ENCODE data around the gene RNF40. TPM values are rescaled to one million over a fixed set of nuclear protein-coding genes. Genes with fewer than 3 reads are reported as not detected.

Gene RNF40
- 50.6 TPM for total RNA-seq

DNA sequence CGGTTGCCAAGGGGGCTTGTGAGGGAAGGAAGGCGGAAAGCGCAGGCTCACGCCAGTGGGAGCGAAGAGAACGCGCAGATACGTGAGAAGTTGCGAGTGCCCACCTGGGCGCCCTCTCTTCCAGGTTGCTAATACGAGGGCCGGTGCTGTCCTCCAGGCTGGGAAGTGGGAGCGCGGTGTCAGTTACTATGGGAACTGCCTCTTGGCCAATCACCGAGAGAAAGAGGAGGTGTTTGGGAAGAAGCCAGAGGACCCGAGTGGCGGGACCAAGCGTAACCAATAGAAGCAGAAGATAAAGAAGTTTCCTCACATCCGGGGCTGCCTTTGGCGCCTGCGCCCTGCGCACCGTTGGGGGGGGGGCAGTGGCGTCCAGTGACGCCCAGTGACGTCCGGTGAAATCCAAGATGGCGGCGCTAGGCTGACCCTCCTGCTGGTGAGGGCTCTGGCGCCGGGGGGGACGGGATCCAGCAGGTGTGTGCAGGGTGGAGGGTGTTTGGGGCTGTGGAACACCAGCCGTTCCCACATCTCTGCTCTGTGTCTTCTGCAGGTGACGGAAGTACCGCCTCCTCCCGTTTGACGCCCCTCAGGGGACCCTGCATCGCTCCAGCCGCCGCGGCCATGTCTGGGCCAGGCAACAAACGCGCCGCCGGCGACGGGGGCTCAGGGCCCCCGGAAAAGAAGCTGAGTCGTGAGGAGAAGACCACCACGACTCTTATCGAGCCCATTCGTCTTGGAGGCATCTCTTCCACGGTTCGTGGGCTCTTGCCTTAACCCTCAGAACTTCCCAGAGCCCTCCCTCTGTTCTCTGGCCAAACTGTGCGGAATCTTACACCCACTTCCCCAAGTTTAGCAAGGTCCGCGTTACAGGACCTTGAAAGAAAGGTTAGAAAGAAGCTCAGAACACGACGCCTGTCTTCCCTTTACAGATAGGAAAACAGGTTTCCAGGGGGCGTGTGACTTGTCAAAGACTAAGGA is at the start of gene RNF40, which contains the start of gene CFAP119:
TSS of gene RNF40 (plus strand) at position 395 of the 975 bp plus-strand sequence. CDS start at position 619, 224 bp downstream.
TSS of gene CFAP119 (minus strand) at position 135 of the 975 bp plus-strand sequence. CDS start 314 bp downstream, outside the sequence.
- H3K9ac ChIP-seq (ENCODE audit: low read depth in 1 of 3, low read length in 3 of 3), result peak within 1 kb of the TSS; percentile 94 to 97 (median 97)

GRCh38 chr16:30715750-30716445 is 46.2 kb upstream of the RNF40 start:
- Histone ChIP-seq H3K9ac (ENCODE audit: low read depth in 1 of 3, low read length in 3 of 3) (no peak overlapping the region), H3K27me3 (ENCODE audit: control insufficient read depth in 3 of 3, insufficient read depth in 3 of 3, low read length in 3 of 3) (no peaks in the 10 kb centered on the region), H3K4me3 (ENCODE audit: low read length in 3 of 3) (no peak overlapping the region), H3K36me3 (ENCODE audit: control insufficient read depth in 3 of 3, insufficient read depth in 3 of 3, low read length in 3 of 3) (peaks cover 74 to 76% (median 75%) of the 10 kb centered on the region in 3 donors), H3K9me3 (ENCODE audit: control insufficient read depth in 3 of 3, low read length in 3 of 3) (no peaks in the 10 kb centered on the region), H3K4me1 (ENCODE audit: control insufficient read depth in 3 of 3, insufficient read depth in 3 of 3, low read length in 3 of 3) (no peaks in the 10 kb centered on the region), H3K27ac (ENCODE audit: low read depth, low read length) (no peak overlapping the region)

More for the DNA sequence above, at the start of gene RNF40, which contains the start of gene CFAP119:
- Histone ChIP-seq H3K4me1 (ENCODE audit: control insufficient read depth in 3 of 3, insufficient read depth in 3 of 3, low read length in 3 of 3) (peaks cover 29 to 40% (median 35%) of the 10 kb centered on the region in 3 donors), H3K9me3 (ENCODE audit: control insufficient read depth in 3 of 3, low read length in 3 of 3) (no peaks in the 10 kb centered on the region), H3K4me3 (ENCODE audit: low read length in 3 of 3) (peak within 1 kb of the TSS; percentile 86 to 97 (median 93)), H3K36me3 (ENCODE audit: control insufficient read depth in 3 of 3, insufficient read depth in 3 of 3, low read length in 3 of 3) (peaks cover 43 to 48% (median 44%) of the 10 kb centered on the region in 3 donors), H3K27ac (ENCODE audit: low read depth, low read length) (peak within 1 kb of the TSS; percentile 94), H3K27me3 (ENCODE audit: control insufficient read depth in 3 of 3, insufficient read depth in 3 of 3, low read length in 3 of 3) (no peaks in the 10 kb centered on the region)

GRCh38 chr16:30720086-30720485 is 42.0 kb upstream of the RNF40 start:
- Histone ChIP-seq H3K4me3 (ENCODE audit: low read length in 3 of 3) (no peak overlapping the region), H3K9ac (ENCODE audit: low read depth in 1 of 3, low read length in 3 of 3) (no peak overlapping the region), H3K27me3 (ENCODE audit: control insufficient read depth in 3 of 3, insufficient read depth in 3 of 3, low read length in 3 of 3) (no peaks in the 10 kb centered on the region), H3K9me3 (ENCODE audit: control insufficient read depth in 3 of 3, low read length in 3 of 3) (no peaks in the 10 kb centered on the region), H3K27ac (ENCODE audit: low read depth, low read length) (no peak overlapping the region), H3K4me1 (ENCODE audit: control insufficient read depth in 3 of 3, insufficient read depth in 3 of 3, low read length in 3 of 3) (no peaks in the 10 kb centered on the region), H3K36me3 (ENCODE audit: control insufficient read depth in 3 of 3, insufficient read depth in 3 of 3, low read length in 3 of 3) (peaks cover 77 to 82% (median 82%) of the 10 kb centered on the region in 3 donors)

DNA sequence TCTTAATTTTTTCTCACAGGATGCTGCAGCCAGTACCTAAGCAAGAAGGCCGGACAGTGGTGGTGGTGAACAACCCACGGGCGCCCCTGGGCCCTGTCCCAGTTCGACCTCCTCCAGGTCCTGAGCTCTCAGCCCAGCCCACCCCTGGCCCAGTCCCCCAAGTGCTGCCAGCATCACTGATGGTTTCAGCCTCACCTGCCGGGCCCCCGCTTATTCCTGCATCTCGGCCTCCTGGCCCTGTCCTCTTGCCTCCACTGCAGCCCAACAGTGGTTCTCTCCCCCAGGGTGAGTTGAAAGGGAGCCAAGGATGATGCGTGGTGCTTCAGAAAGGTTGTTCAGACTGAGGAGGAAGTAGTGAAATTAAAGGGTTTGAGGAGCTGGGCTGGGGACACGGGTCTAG is 41.4 kb upstream of the RNF40 start:
- Histone ChIP-seq H3K4me1 (ENCODE audit: control insufficient read depth in 3 of 3, insufficient read depth in 3 of 3, low read length in 3 of 3) (no peaks in the 10 kb centered on the region), H3K27ac (ENCODE audit: low read depth, low read length) (no peak overlapping the region), H3K36me3 (ENCODE audit: control insufficient read depth in 3 of 3, insufficient read depth in 3 of 3, low read length in 3 of 3) (peaks cover 78 to 83% (median 80%) of the 10 kb centered on the region in 3 donors), H3K4me3 (ENCODE audit: low read length in 3 of 3) (no peak overlapping the region), H3K9me3 (ENCODE audit: control insufficient read depth in 3 of 3, low read length in 3 of 3) (no peaks in the 10 kb centered on the region), H3K9ac (ENCODE audit: low read depth in 1 of 3, low read length in 3 of 3) (no peak overlapping the region), H3K27me3 (ENCODE audit: control insufficient read depth in 3 of 3, insufficient read depth in 3 of 3, low read length in 3 of 3) (no peaks in the 10 kb centered on the region)

GRCh38 chr16:30721167-30721566 is 41.0 kb upstream of the RNF40 start:
- no peaks in the 10 kb centered on the region for H3K4me1 ChIP-seq (ENCODE audit: control insufficient read depth in 3 of 3, insufficient read depth in 3 of 3, low read length in 3 of 3)
- H3K4me3 ChIP-seq (ENCODE audit: low read length in 3 of 3), result no peak overlapping the region
- peaks cover 76 to 78% (median 78%) of the 10 kb centered on the region in 3 donors for H3K36me3 ChIP-seq (ENCODE audit: control insufficient read depth in 3 of 3, insufficient read depth in 3 of 3, low read length in 3 of 3)
- H3K27ac ChIP-seq (ENCODE audit: low read depth, low read length), result no peak overlapping the region
- H3K9ac ChIP-seq (ENCODE audit: low read depth in 1 of 3, low read length in 3 of 3), result no peak overlapping the region
- H3K27me3 ChIP-seq (ENCODE audit: control insufficient read depth in 3 of 3, insufficient read depth in 3 of 3, low read length in 3 of 3), result no peaks in the 10 kb centered on the region
- no peaks in the 10 kb centered on the region for H3K9me3 ChIP-seq (ENCODE audit: control insufficient read depth in 3 of 3, low read length in 3 of 3)

- H3K27me3 ChIP-seq (ENCODE audit: control insufficient read depth in 3 of 3, insufficient read depth in 3 of 3, low read length in 3 of 3), result no peaks in the 10 kb centered on the region
- H3K4me1 ChIP-seq (ENCODE audit: control insufficient read depth in 3 of 3, insufficient read depth in 3 of 3, low read length in 3 of 3), result no peaks in the 10 kb centered on the region
- H3K9me3 ChIP-seq (ENCODE audit: control insufficient read depth in 3 of 3, low read length in 3 of 3), result no peaks in the 10 kb centered on the region
- H3K4me3 ChIP-seq (ENCODE audit: low read length in 3 of 3), result no peak overlapping the region
- peaks cover 71 to 77% (median 74%) of the 10 kb centered on the region in 3 donors for H3K36me3 ChIP-seq (ENCODE audit: control insufficient read depth in 3 of 3, insufficient read depth in 3 of 3, low read length in 3 of 3)
- H3K27ac ChIP-seq (ENCODE audit: low read depth, low read length), result no peak overlapping the region
- H3K9ac ChIP-seq (ENCODE audit: low read depth in 1 of 3, low read length in 3 of 3), result peak overlapping the region in 1 of 3 donors; percentile 36
Observed at GRCh38 chr16:30721606-30722005, 40.5 kb upstream of the RNF40 start.

DNA sequence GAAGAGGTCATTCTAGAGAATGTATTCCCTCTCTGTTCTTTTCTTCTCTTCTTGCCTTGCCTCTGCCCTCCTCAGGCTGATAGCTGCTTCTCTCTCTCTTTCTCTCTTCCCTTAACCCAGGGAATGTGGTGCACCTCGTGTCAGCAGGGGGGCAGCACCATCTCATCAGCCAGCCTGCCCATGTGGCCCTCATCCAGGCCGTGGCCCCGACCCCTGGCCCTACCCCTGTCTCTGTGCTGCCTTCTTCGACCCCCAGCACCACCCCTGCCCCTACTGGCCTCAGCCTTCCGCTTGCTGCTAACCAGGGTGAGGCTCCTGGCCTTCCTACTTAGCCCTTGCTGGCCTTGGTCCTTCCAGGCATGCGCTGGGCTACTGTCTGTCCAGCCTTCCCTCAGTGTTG is 39.7 kb upstream of the RNF40 start:
- Histone ChIP-seq H3K9ac (ENCODE audit: low read depth in 1 of 3, low read length in 3 of 3) (no peak overlapping the region), H3K27me3 (ENCODE audit: control insufficient read depth in 3 of 3, insufficient read depth in 3 of 3, low read length in 3 of 3) (no peaks in the 10 kb centered on the region), H3K27ac (ENCODE audit: low read depth, low read length) (no peak overlapping the region), H3K9me3 (ENCODE audit: control insufficient read depth in 3 of 3, low read length in 3 of 3) (no peaks in the 10 kb centered on the region), H3K4me1 (ENCODE audit: control insufficient read depth in 3 of 3, insufficient read depth in 3 of 3, low read length in 3 of 3) (no peaks in the 10 kb centered on the region), H3K4me3 (ENCODE audit: low read length in 3 of 3) (no peak overlapping the region), H3K36me3 (ENCODE audit: control insufficient read depth in 3 of 3, insufficient read depth in 3 of 3, low read length in 3 of 3) (peaks cover 65 to 69% (median 66%) of the 10 kb centered on the region in 3 donors)

DNA sequence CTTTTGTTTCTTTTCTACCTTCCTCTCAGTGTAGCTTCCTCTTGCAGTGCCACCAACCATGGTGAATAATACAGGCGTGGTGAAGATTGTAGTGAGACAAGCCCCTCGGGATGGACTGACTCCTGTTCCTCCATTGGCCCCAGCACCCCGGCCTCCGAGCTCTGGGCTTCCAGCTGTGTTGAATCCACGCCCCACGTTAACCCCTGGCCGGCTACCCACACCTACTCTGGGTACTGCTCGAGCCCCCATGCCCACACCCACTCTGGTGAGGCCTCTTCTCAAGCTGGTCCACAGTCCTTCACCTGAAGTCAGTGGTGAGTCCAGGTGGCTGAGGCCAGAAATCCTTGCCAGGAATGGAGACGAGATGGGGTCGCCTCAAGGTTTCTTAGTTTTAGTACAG is 39.2 kb upstream of the RNF40 start:
- H3K27ac ChIP-seq (ENCODE audit: low read depth, low read length), result no peak overlapping the region
- no peaks in the 10 kb centered on the region for H3K27me3 ChIP-seq (ENCODE audit: control insufficient read depth in 3 of 3, insufficient read depth in 3 of 3, low read length in 3 of 3)
- H3K9ac ChIP-seq (ENCODE audit: low read depth in 1 of 3, low read length in 3 of 3), result no peak overlapping the region
- no peaks in the 10 kb centered on the region for H3K4me1 ChIP-seq (ENCODE audit: control insufficient read depth in 3 of 3, insufficient read depth in 3 of 3, low read length in 3 of 3)
- H3K9me3 ChIP-seq (ENCODE audit: control insufficient read depth in 3 of 3, low read length in 3 of 3), result no peaks in the 10 kb centered on the region
- peaks cover 63 to 69% (median 65%) of the 10 kb centered on the region in 3 donors for H3K36me3 ChIP-seq (ENCODE audit: control insufficient read depth in 3 of 3, insufficient read depth in 3 of 3, low read length in 3 of 3)
- no peak overlapping the region for H3K4me3 ChIP-seq (ENCODE audit: low read length in 3 of 3)

DNA sequence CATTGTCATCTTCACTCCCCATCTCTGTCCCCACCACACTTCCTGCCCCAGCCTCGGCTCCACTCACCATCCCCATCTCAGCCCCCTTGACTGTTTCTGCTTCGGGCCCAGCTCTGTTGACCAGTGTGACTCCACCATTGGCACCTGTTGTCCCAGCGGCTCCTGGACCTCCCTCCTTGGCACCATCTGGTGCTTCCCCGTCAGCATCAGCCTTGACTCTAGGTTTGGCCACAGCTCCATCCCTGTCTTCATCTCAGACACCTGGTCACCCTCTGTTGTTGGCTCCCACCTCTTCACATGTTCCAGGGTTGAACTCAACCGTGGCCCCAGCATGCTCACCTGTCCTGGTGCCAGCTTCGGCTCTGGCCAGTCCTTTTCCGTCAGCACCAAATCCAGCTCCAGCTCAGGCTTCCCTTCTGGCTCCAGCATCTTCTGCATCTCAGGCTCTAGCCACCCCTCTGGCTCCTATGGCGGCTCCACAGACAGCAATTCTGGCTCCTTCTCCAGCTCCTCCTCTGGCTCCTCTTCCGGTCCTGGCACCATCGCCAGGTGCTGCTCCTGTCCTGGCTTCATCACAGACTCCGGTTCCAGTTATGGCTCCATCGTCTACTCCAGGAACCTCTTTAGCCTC is 38.3 kb upstream of the RNF40 start:
- H3K9ac ChIP-seq (ENCODE audit: low read depth in 1 of 3, low read length in 3 of 3), result no peak overlapping the region
- H3K27me3 ChIP-seq (ENCODE audit: control insufficient read depth in 3 of 3, insufficient read depth in 3 of 3, low read length in 3 of 3), result no peaks in the 10 kb centered on the region
- no peaks in the 10 kb centered on the region for H3K9me3 ChIP-seq (ENCODE audit: control insufficient read depth in 3 of 3, low read length in 3 of 3)
- H3K4me3 ChIP-seq (ENCODE audit: low read length in 3 of 3), result no peak overlapping the region
- no peak overlapping the region for H3K27ac ChIP-seq (ENCODE audit: low read depth, low read length)
- H3K4me1 ChIP-seq (ENCODE audit: control insufficient read depth in 3 of 3, insufficient read depth in 3 of 3, low read length in 3 of 3), result no peaks in the 10 kb centered on the region
- H3K36me3 ChIP-seq (ENCODE audit: control insufficient read depth in 3 of 3, insufficient read depth in 3 of 3, low read length in 3 of 3), result peaks cover 60 to 65% (median 65%) of the 10 kb centered on the region in 3 donors
